Neural progenitor cell (in vitro differentiated cells): Measurements from ENCODE around the gene ABITRAM.

Experiments used
- EZH2phosphoT487 ChIP-seq: fragments of 200-600 bp; sonication (generic); IDR thresholded peaks from 2 replicates; pipeline ENCODE4 v1.6.1; 2017; ENCODE audit warnings: antibody characterized with exemption
- TF ChIP-seq, protein P1 (sequence below): fragments of 200-600 bp; sonication (generic); IDR thresholded peaks from 2 replicates; pipeline ENCODE4 v1.5.1; 2017; ENCODE audit warnings: antibody characterized with exemption, mild to moderate bottlenecking

DNA sequence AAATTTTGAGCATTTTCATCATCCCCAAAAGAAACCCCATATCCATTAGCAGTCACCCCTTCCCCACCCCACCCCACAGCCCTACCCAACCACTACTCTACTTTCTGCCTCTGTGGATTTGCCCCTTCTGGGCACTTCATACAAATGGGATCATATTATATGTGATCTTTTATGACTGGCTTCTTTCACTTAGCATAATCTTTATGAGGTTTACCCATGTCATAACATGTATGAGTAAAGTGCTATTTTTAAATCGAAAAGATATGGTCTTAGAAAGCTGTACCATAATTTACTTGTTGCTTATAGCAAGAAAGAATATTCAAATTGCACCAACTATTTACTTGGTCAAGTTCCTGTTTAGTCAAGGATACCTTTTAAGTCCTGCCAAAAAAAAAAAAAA is 13.0 kb upstream of the ABITRAM start:
- TF ChIP-seq, protein P1, sequence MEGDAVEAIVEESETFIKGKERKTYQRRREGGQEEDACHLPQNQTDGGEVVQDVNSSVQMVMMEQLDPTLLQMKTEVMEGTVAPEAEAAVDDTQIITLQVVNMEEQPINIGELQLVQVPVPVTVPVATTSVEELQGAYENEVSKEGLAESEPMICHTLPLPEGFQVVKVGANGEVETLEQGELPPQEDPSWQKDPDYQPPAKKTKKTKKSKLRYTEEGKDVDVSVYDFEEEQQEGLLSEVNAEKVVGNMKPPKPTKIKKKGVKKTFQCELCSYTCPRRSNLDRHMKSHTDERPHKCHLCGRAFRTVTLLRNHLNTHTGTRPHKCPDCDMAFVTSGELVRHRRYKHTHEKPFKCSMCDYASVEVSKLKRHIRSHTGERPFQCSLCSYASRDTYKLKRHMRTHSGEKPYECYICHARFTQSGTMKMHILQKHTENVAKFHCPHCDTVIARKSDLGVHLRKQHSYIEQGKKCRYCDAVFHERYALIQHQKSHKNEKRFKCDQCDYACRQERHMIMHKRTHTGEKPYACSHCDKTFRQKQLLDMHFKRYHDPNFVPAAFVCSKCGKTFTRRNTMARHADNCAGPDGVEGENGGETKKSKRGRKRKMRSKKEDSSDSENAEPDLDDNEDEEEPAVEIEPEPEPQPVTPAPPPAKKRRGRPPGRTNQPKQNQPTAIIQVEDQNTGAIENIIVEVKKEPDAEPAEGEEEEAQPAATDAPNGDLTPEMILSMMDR = no peak
- no peak for TF ChIP-seq EZH2phosphoT487
